HepG2 (cell line): Measurements from ENCODE around the gene NOSTRIN. TPM values are rescaled to one million over a fixed set of nuclear protein-coding genes. Genes with fewer than 3 reads are reported as not detected.

Source experiments
- KDM1A ChIP-seq: IDR thresholded peaks from 2 replicates; pipeline ENCODE4 v1.6.1; 2016; ENCODE audit warnings: missing compliant biosample characterization
- KMT2A ChIP-seq: sonication (generic); formaldehyde crosslinking; IDR thresholded peaks from 2 replicates; pipeline ENCODE4 v1.4.0; 2020; ENCODE audit warnings: missing genetic modification reagents
- NFYB ChIP-seq: sonication (generic); formaldehyde crosslinking; IDR thresholded peaks from 2 replicates; pipeline ENCODE4 v1.4.0; 2020; ENCODE audit warnings: missing genetic modification reagents
- TP53 ChIP-seq: sonication (generic); formaldehyde crosslinking; conservative IDR thresholded peaks from 2 replicates; pipeline ENCODE4 v1.4.0; 2020; ENCODE audit warnings: missing genetic modification reagents
- XBP1 ChIP-seq: sonication (generic); formaldehyde crosslinking; IDR thresholded peaks from 2 replicates; pipeline ENCODE4 v1.5.0; 2020; ENCODE audit warnings: missing genetic modification reagents
- ZNF343 ChIP-seq: sonication (generic); formaldehyde crosslinking; IDR thresholded peaks from 2 replicates; pipeline ENCODE4 v1.4.0; 2020; ENCODE audit warnings: mild to moderate bottlenecking, missing genetic modification reagents
- ZNF747 ChIP-seq: sonication (generic); formaldehyde crosslinking; IDR thresholded peaks from 2 replicates; pipeline ENCODE4 v1.8.1; 2023; ENCODE audit warnings: missing genetic modification reagents, mild to moderate bottlenecking, borderline replicate concordance
- polyA plus RNA-seq, 8 experiments: library from polyadenylated mRNA; depleted of rRNA in 3 of 8; stranded (reverse) in 7 of 8; unstranded in 1 of 8; fragments of >200 nt; fragmentation: Illumina TruSeq in 4 of 8; extraction: Trizol in 4 of 8; gene quantifications; 2 replicates each; pipeline versions ENCODE4 v1.2.1 to v1.2.3, GENCODE V29; 2011 to 2016; ENCODE audit warnings: low read depth in 4 of 8, missing spikeins in 1 of 8, mixed read lengths in 1 of 8; ENCODE audit not compliant: insufficient read depth in 1 of 8
- total RNA-seq, 5 experiments: library from RNA; depleted of rRNA; stranded (reverse); fragments of >200 nt; fragmentation: Illumina TruSeq; extraction: Trizol; gene quantifications; 2 replicates each; pipeline ENCODE4 v1.2.3, GENCODE V29; 2016; ENCODE audit warnings: low read depth in 1 of 5
- TF ChIP-seq, protein P1 (sequence below): sonication (generic); formaldehyde crosslinking; IDR thresholded peaks from 2 replicates; pipeline ENCODE4 v1.4.0; 2020; ENCODE audit warnings: missing genetic modification reagents, mild to moderate bottlenecking, borderline replicate concordance
- TF ChIP-seq, protein P2 (sequence below): sonication (generic); formaldehyde crosslinking; IDR thresholded peaks from 2 replicates; pipeline ENCODE4 v1.4.0; 2020; ENCODE audit warnings: mild to moderate bottlenecking, missing genetic modification reagents
- TF ChIP-seq, protein P3 (sequence below): sonication (generic); formaldehyde crosslinking; IDR thresholded peaks from 2 replicates; pipeline ENCODE4 v1.5.0; 2020; ENCODE audit warnings: missing genetic modification reagents
- TF ChIP-seq, protein P4 (sequence below): sonication (generic); formaldehyde crosslinking; IDR thresholded peaks from 2 replicates; pipeline ENCODE4 v1.4.0; 2020; ENCODE audit warnings: mild to moderate bottlenecking, low read depth, missing genetic modification reagents
- TF ChIP-seq, protein P5 (sequence below): sonication (generic); formaldehyde crosslinking; IDR thresholded peaks from 2 replicates; pipeline ENCODE4 v1.5.0; 2020; ENCODE audit warnings: mild to moderate bottlenecking, missing genetic modification reagents
- TF ChIP-seq, protein P6 (sequence below): sonication (generic); formaldehyde crosslinking; IDR thresholded peaks from 2 replicates; pipeline ENCODE4 v1.4.0; 2020; ENCODE audit warnings: missing genetic modification reagents; ENCODE audit errors: not compliant biosample characterization

Gene NOSTRIN
- total and polyA plus RNA-seq, 2 of the 13 experiments (the other 11 are each of a cell fraction or from before 2014, with no cell fraction given), result 0.22 TPM

DNA sequence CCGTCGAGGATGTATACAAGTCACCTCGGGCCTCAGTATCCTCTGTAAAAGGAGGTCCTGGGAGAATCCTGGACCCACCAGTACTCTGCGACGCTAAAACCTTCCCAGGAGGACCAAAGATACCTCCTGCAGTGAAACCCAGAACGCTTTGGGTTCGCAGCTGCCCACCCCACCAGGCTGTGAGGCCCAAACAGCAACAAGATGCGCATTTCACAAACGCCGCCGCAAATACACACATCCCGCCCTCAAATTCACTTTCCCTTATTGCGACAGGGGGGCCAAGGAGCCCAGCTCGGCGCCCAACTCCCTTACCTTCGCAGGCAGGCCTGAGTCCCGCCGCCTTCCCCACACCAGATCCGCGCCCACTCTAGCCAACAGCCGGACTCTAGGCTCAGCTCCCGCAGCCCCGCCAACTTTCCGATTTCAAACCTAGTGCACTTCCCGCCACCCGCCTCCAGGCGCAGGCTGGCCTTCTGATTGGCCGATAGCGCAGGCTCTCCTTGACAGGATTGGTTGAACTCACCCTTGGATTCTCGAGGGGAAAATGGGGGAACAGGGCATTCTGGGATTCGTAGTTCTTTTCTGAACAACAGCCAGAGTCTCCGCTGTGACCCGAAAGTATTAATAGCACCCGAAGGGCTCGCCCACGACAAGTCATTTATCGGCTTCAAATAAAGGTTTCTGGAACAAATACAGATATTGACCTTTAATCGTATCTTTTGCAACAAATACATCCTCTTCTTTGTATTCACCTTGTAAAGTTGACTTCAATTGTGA, 87.8 kb downstream of the NOSTRIN start, which contains the start of gene SPC25 (continued):
- TF ChIP-seq, protein P1, sequence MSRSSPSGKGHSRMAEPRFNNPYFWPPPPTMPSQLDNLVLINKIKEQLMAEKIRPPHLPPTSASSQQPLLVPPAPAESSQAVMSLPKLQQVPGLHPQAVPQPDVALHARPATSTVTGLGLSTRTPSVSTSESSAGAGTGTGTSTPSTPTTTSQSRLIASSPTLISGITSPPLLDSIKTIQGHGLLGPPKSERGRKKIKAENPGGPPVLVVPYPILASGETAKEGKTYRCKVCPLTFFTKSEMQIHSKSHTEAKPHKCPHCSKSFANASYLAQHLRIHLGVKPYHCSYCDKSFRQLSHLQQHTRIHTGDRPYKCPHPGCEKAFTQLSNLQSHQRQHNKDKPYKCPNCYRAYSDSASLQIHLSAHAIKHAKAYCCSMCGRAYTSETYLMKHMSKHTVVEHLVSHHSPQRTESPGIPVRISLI (CRISPR knock-in tag), result no peak
- peak; percentile 45; the same call in 1 of the 2 replicates for TF ChIP-seq ZNF747 (CRISPR knock-in tag)
- TF ChIP-seq, protein P2, sequence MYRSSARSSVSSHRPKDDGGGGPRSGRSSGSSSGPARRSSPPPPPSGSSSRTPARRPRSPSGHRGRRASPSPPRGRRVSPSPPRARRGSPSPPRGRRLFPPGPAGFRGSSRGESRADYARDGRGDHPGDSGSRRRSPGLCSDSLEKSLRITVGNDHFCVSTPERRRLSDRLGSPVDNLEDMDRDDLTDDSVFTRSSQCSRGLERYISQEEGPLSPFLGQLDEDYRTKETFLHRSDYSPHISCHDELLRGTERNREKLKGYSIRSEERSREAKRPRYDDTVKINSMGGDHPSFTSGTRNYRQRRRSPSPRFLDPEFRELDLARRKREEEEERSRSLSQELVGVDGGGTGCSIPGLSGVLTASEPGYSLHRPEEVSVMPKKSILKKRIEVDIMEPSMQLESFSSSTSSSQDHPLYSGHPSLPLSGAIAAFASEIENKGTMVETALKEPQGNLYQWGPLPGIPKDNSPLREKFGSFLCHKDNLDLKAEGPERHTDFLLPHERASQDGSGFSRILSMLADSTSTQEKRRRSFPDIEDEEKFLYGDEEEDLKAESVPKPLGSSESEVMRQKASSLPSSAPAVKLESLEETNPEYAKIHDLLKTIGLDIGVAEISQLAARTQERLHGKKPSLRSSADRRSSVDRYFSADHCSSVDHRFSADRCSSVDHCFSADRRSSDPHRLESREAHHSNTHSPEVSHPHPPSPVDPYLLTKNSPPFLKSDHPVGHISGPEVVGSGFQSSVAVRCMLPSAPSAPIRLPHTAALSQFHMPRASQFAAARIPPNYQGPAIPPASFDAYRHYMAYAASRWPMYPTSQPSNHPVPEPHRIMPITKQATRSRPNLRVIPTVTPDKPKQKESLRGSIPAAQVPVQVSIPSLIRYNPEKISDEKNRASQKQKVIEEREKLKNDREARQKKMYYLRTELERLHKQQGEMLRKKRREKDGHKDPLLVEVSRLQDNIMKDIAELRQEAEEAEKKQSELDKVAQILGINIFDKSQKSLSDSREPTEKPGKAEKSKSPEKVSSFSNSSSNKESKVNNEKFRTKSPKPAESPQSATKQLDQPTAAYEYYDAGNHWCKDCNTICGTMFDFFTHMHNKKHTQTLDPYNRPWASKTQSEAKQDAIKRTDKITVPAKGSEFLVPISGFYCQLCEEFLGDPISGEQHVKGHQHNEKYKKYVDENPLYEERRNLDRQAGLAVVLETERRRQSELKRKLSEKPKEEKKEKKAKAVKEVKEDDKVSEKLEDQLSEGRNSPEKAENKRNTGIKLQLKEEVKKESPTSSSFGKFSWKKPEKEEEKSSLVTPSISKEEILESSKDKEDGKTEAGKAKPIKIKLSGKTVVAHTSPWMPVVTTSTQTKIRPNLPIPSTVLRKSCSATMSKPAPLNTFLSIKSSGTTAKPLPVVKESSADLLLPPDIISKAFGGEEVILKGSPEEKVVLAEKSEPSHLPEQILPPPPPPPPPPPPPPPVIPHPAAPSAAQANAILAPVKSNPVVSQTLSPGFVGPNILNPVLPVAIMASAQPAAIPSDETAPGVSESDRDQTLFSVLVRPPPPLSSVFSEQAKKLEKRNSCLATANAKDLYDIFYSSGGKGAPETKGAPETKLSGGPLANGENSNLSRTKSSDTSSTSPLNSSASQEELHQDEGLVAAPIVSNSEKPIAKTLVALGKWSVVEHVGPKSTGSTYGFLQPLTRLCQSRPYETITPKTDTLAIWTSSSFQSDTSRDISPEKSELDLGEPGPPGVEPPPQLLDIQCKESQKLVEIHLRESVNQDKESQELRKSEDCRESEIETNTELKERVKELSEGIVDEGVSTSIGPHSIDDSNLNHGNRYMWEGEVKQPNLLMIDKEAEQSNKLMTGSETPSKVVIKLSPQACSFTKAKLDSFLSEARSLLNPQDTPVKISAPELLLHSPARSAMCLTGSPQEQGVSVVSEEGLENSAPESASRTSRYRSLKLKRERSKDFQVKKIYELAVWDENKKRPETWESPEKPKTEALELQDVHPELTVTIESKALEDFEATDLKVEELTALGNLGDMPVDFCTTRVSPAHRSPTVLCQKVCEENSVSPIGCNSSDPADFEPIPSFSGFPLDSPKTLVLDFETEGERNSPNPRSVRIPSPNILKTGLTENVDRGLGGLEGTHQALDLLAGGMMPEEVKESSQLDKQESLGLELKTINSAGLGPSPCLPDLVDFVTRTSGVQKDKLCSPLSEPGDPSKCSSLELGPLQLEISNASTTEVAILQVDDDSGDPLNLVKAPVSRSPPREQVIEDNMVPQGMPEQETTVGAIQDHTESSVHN (CRISPR knock-in tag), result no peak
- TF ChIP-seq, protein P3, sequence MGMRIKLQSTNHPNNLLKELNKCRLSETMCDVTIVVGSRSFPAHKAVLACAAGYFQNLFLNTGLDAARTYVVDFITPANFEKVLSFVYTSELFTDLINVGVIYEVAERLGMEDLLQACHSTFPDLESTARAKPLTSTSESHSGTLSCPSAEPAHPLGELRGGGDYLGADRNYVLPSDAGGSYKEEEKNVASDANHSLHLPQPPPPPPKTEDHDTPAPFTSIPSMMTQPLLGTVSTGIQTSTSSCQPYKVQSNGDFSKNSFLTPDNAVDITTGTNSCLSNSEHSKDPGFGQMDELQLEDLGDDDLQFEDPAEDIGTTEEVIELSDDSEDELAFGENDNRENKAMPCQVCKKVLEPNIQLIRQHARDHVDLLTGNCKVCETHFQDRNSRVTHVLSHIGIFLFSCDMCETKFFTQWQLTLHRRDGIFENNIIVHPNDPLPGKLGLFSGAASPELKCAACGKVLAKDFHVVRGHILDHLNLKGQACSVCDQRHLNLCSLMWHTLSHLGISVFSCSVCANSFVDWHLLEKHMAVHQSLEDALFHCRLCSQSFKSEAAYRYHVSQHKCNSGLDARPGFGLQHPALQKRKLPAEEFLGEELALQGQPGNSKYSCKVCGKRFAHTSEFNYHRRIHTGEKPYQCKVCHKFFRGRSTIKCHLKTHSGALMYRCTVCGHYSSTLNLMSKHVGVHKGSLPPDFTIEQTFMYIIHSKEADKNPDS (CRISPR knock-in tag), result no peak
- TF ChIP-seq, protein P4, sequence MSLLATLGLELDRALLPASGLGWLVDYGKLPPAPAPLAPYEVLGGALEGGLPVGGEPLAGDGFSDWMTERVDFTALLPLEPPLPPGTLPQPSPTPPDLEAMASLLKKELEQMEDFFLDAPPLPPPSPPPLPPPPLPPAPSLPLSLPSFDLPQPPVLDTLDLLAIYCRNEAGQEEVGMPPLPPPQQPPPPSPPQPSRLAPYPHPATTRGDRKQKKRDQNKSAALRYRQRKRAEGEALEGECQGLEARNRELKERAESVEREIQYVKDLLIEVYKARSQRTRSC, result no peak
- TF ChIP-seq ZNF343 (CRISPR knock-in tag), result no peak
- TF ChIP-seq TP53, result no peak
- TF ChIP-seq, protein P5, sequence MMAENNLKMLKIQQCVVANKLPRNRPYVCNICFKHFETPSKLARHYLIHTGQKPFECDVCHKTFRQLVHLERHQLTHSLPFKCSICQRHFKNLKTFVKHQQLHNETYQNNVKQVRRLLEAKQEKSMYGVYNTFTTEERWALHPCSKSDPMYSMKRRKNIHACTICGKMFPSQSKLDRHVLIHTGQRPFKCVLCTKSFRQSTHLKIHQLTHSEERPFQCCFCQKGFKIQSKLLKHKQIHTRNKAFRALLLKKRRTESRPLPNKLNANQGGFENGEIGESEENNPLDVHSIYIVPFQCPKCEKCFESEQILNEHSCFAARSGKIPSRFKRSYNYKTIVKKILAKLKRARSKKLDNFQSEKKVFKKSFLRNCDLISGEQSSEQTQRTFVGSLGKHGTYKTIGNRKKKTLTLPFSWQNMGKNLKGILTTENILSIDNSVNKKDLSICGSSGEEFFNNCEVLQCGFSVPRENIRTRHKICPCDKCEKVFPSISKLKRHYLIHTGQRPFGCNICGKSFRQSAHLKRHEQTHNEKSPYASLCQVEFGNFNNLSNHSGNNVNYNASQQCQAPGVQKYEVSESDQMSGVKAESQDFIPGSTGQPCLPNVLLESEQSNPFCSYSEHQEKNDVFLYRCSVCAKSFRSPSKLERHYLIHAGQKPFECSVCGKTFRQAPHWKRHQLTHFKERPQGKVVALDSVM (CRISPR knock-in tag), result no peak
- no peak for TF ChIP-seq XBP1 (CRISPR knock-in tag)
- TF ChIP-seq NFYB (CRISPR knock-in tag), result peak; percentile 100
- TF ChIP-seq, protein P6, sequence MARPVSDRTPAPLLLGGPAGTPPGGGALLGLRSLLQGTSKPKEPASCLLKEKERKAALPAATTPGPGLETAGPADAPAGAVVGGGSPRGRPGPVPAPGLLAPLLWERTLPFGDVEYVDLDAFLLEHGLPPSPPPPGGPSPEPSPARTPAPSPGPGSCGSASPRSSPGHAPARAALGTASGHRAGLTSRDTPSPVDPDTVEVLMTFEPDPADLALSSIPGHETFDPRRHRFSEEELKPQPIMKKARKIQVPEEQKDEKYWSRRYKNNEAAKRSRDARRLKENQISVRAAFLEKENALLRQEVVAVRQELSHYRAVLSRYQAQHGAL (CRISPR knock-in tag), result no peak
- TF ChIP-seq KDM1A (CRISPR knock-in tag), result no peak
- peak; percentile 93 for TF ChIP-seq KMT2A
